Measurements from ENCODE around the gene WDR62. TPM values are rescaled to one million over a fixed set of nuclear protein-coding genes. Genes with fewer than 3 reads are reported as not detected.

Gene WDR62
- total and polyA plus RNA-seq, 2 of the 8 experiments (the other 6 are each of a cell fraction or from before 2014, with no cell fraction given), result 28.2 to 39.5 TPM

GRCh38 chr19:36120092-36120983 lies 65.6 kb downstream of the WDR62 start:
- Histone ChIP-seq H2AFZ (ENCODE audit: low read length) (no peak overlapping the region), H3K18ac (ENCODE audit: extremely low read depth, low read length) (no peak overlapping the region), H3K4me3 (ENCODE audit: extremely low read depth in 1 of 4, insufficient read depth in 2 of 4, low read depth in 3 of 4, low read length in 4 of 4) (no peak overlapping the region; a peak in 1 of 8 replicates), H3K27ac (ENCODE audit: low read depth, low read length) (no peak overlapping the region), H3K36me3 (ENCODE audit: control insufficient read depth in 2 of 4, insufficient read depth in 4 of 4, low read length in 3 of 4) (peaks cover 8 to 28% (median 20%) of the 10 kb centered on the region in 4 experiments; a peak in 7 of 8 replicates), H3K23me2 (ENCODE audit: low read depth, low read length) (no peaks in the 10 kb centered on the region; the same call in 1 of the 2 replicates), H4K20me1 (replicated peaks in 1 of 2; ENCODE audit: control insufficient read depth in 1 of 2, insufficient read depth in 2 of 2, low read length in 2 of 2) (peaks cover 3 to 7% of the 10 kb centered on the region in 2 experiments), H3K79me2 (ENCODE audit: control insufficient read depth in 1 of 2, insufficient read depth in 2 of 2, low read length in 2 of 2) (peaks cover 0 to 9% of the 10 kb centered on the region in 2 experiments; a peak in 1 of 4 replicates), H3K14ac (ENCODE audit: insufficient read length) (no peak overlapping the region), H3K56ac (replicated peaks; ENCODE audit: insufficient read length, low read depth, low read length) (no peak overlapping the region), H3K79me1 (ENCODE audit: low read depth, low read length) (peaks cover 11% of the 10 kb centered on the region; the same call in 1 of the 2 replicates), H3K4me2 (ENCODE audit: insufficient read depth in 1 of 2, low read depth in 2 of 2, low read length in 2 of 2) (no peak overlapping the region), H3K4ac (replicated peaks; ENCODE audit: insufficient read length, low read depth, low read length) (no peak overlapping the region), H3K23ac (ENCODE audit: insufficient read length) (no peak overlapping the region), H2BK5ac (ENCODE audit: low read depth, low read length) (0 out of 2 replicates have a peak overlapping the region, but pooled peaks have one; percentile 35), H3K27me3 (replicated peaks in 1 of 4; ENCODE audit: control insufficient read depth in 3 of 4, extremely low read depth in 1 of 4, insufficient read depth in 3 of 4, low read length in 3 of 4) (no peaks in the 10 kb centered on the region), H4K91ac (replicated peaks; ENCODE audit: insufficient read length, low read length) (no peak overlapping the region), H2BK12ac (ENCODE audit: low read depth, low read length) (no peak overlapping the region), H2BK120ac (replicated peaks; ENCODE audit: low read depth, low read length) (no peak overlapping the region), H2BK15ac (ENCODE audit: low read length) (no peak overlapping the region), H4K5ac (ENCODE audit: insufficient read length, low read depth, low read length) (no peak overlapping the region), H2AK5ac (ENCODE audit: low read depth, low read length) (no peak overlapping the region), H3K4me1 (replicated peaks in 1 of 4; ENCODE audit: control insufficient read depth in 3 of 4, insufficient read depth in 4 of 4, low read length in 3 of 4) (peaks cover 0 to 12% (median 4%) of the 10 kb centered on the region in 4 experiments; a peak in 6 of 7 replicates), H4K8ac (ENCODE audit: extremely low read depth, insufficient read depth, low read length) (peak overlapping the region; percentile 11; the same call in 1 of the 2 replicates), H3K9ac (replicated peaks in 1 of 4; ENCODE audit: extremely low read depth in 1 of 4, low read depth in 3 of 4, low read length in 3 of 4) (peak overlapping the region in 1 of 4 experiments; percentile 8; a peak in 1 of 7 replicates), H3K9me3 (ENCODE audit: insufficient read depth in 2 of 2, low read depth in 1 of 2, low read length in 1 of 2) (no peaks in the 10 kb centered on the region), H2BK20ac (ENCODE audit: low read length) (no peak overlapping the region)
- TF ChIP-seq SP2 (IDR thresholded peaks at IDR 0.05; ENCODE audit: low read length) (no peak), EZH2 (IDR thresholded peaks at IDR 0.05; ENCODE audit: low read depth, low read length, severe bottlenecking) (no peak), KDM4A (IDR thresholded peaks at IDR 0.05; ENCODE audit: low read depth, low read length, severe bottlenecking) (no peak), E2F6 (IDR thresholded peaks at IDR 0.05) (no peak)
- POLR2A ChIA-PET (ENCODE audit: partially characterized antibody), result interaction anchor here (1.0 to 1.5 kb wide), 2 partner anchors 9 to 10 kb away, joined by 3 to 4 read pairs; partner anchors contain the start of gene OVOL3
- CTCF ChIA-PET (ENCODE audit: partially characterized antibody), result interaction anchor here (0.7 to 1.9 kb wide), 4 partner anchors 8 to 60 kb away, joined by 3 to 6 read pairs (median 4); no protein-coding TSS in a partner anchor
- FAIRE-seq (no peak), DNase-seq (ENCODE audit: low read depth in 1 of 2, low spot score in 2 of 2) (no peak)
- 90% methylated on average over 25 of the region's 26 CpGs; no CpG with 5 or more reads in 1 of the 2 experiments for WGBS, 2 experiments (ENCODE audit: extremely low coverage in 1 of 2, insufficient coverage in 1 of 2, insufficient read length in 1 of 2, insufficient replicate concordance in 2 of 2, low coverage in 1 of 2, low lambda C conversion rate in 2 of 2, missing lambda C conversion rate in 1 of 2)
